Colonic mucosa (tissue), 4 donors: ENCODE results near the gene ATXN10. TPM values are rescaled to one million over a fixed set of nuclear protein-coding genes. Genes with fewer than 3 reads are reported as not detected.

Source experiments
- DNase-seq: peaks from one replicate; pipeline ENCODE4 v3.0.0-alpha.2; 2020
- H3K27ac ChIP-seq: fragments of 200-600 bp; one replicate; pipeline ENCODE4 v1.8.0; 2021
- H3K27me3 ChIP-seq: fragments of 200-600 bp; one replicate; pipeline ENCODE4 v1.8.0; 2021
- H3K36me3 ChIP-seq: fragments of 200-600 bp; one replicate; pipeline ENCODE4 v1.8.0; 2021
- H3K4me1 ChIP-seq: fragments of 200-600 bp; one replicate; pipeline ENCODE4 v1.8.0; 2021; ENCODE audit warnings: mild to moderate bottlenecking
- H3K4me3 ChIP-seq: fragments of 200-600 bp; one replicate; pipeline ENCODE4 v1.8.0; 2021
- H3K9ac ChIP-seq, 2 donors: one replicate each; pipeline ENCODE4 v1.7.0; 2013; ENCODE audit warnings: control low read depth in 2 of 2, low read depth in 2 of 2, low read length in 2 of 2
- H3K9me3 ChIP-seq: fragments of 200-600 bp; one replicate; pipeline ENCODE4 v1.8.0; 2021
- CTCF ChIP-seq: fragments of 200-600 bp; IDR thresholded peaks from one replicate; pipeline ENCODE4 v1.8.0; 2022; ENCODE audit warnings: antibody characterized with exemption, mild to moderate bottlenecking
- intact Hi-C: fragments of 100-400 bp; cut with DNase I; formaldehyde crosslinking; loops from one replicate; pipeline ENCODE4 v1.14.1; 2022
- total RNA-seq, 2 donors: library from RNA; stranded (reverse); fragmentation: NEBNext Ultra II Directional in 1 of 2; extraction: Animal tissue kit (Norgen Biotek cat#: 25700) in 1 of 2; gene quantifications; one replicate each; pipeline ENCODE4 v1.2.1, GENCODE V29; 2021
- donor health status: healthy.
- donor health status: DM: no; HTN: no; CAD: no.
- donor health status: DM: no; HTN: no; CAD: no.

Gene ATXN10
- total RNA-seq, 2 donors from 2014 or later = 90.5 to 94.9 TPM

GRCh38 chr22:45763236-45763624 lies 91.6 kb downstream of the ATXN10 start:
- no peak for DNase-seq
- TF ChIP-seq CTCF = no peak
- no peak overlapping the region for H3K27ac ChIP-seq
- no peak overlapping the region for H3K4me3 ChIP-seq
- H3K36me3 ChIP-seq = no peaks in the 10 kb centered on the region
- H3K4me1 ChIP-seq = no peaks in the 10 kb centered on the region
- intact Hi-C loops = no loop called here
- no peaks in the 10 kb centered on the region for H3K9me3 ChIP-seq
- H3K27me3 ChIP-seq = no peaks in the 10 kb centered on the region
- no peak overlapping the region for H3K9ac ChIP-seq

- Histone ChIP-seq H3K4me1 (no peaks in the 10 kb centered on the region), H3K4me3 (no peak overlapping the region), H3K9me3 (no peaks in the 10 kb centered on the region), H3K27me3 (no peaks in the 10 kb centered on the region), H3K36me3 (no peaks in the 10 kb centered on the region), H3K27ac (no peak overlapping the region), H3K9ac (no peak overlapping the region)
- no peak for DNase-seq
- no peak for TF ChIP-seq CTCF
- intact Hi-C loops = no loop called here
Measured at GRCh38 chr22:45768490-45768889, 96.9 kb downstream of the ATXN10 start.

DNA sequence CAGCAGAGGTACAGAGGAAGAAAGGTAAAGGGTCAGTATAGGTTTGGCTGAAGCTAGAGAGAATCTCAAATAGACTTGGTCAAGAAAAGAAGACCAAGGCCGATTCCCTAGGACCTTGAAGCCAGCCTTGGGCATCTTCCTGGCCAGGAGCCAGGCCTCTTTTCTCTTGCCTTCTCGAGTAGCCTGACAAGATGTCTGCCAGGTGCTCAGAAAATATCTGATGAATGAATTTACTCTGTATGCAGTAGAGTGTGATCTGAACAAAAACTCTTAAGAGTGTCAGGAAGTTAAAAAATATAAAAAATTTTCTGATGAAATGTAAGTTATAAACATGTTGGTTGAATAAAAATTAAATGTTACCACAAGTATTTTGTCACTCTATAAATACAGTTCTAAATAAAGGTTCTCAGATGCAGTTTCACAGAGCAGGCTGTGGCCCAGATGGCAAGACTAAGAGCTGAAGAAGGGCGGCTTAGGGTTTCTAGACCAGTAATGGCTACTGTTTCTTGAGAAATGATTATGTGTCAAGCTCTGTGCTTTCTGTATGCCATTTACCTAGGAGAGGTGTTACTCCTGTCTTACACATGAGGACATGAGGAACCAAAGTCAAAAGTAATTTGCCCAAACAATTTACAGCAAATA lies 98.1 kb downstream of the ATXN10 start:
- Histone ChIP-seq H3K4me3 (no peak overlapping the region), H3K4me1 (no peaks in the 10 kb centered on the region), H3K9ac (no peak overlapping the region), H3K9me3 (no peaks in the 10 kb centered on the region), H3K36me3 (no peaks in the 10 kb centered on the region), H3K27me3 (no peaks in the 10 kb centered on the region), H3K27ac (no peak overlapping the region)
- intact Hi-C loops = no loop called here
- TF ChIP-seq CTCF = no peak
- no peak for DNase-seq

DNA sequence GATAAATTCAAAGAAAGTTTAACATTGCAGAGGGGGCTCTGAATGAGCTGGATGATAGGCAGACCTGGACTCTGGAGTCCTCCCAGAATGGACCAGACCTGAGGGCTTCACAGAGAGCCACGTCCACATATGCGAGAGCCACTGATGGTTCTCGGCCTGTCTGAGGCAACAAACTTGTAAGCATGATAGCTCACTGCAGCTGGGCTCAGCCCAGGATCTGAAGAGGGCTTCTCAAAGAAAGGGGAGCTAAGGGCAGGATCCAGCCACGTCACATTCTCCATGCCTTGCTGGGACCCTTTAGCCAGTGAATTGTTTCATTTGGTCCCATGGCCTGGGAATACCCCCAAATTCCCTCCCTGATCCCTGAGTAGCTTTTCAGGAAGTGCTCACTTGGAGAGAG lies 98.9 kb downstream of the ATXN10 start:
- no peak overlapping the region for H3K4me3 ChIP-seq
- DNase-seq = no peak
- TF ChIP-seq CTCF = no peak
- no peak overlapping the region for H3K9ac ChIP-seq
- H3K27me3 ChIP-seq = no peaks in the 10 kb centered on the region
- H3K4me1 ChIP-seq = no peaks in the 10 kb centered on the region
- no peaks in the 10 kb centered on the region for H3K9me3 ChIP-seq
- H3K36me3 ChIP-seq = no peaks in the 10 kb centered on the region
- H3K27ac ChIP-seq = no peak overlapping the region
- intact Hi-C loops = no loop called here

- Histone ChIP-seq H3K9ac (no peak overlapping the region), H3K36me3 (no peaks in the 10 kb centered on the region), H3K27me3 (no peaks in the 10 kb centered on the region), H3K4me3 (no peak overlapping the region), H3K4me1 (no peaks in the 10 kb centered on the region), H3K9me3 (no peaks in the 10 kb centered on the region), H3K27ac (no peak overlapping the region)
- DNase-seq = no peak
- intact Hi-C loops = no loop called here
- no peak for TF ChIP-seq CTCF
Measured at GRCh38 chr22:45771057-45771456, 99.4 kb downstream of the ATXN10 start.
